B cell (primary cell): ENCODE measurements around the gene ENPP7. TPM values are rescaled to one million over a fixed set of nuclear protein-coding genes. Genes with fewer than 3 reads are reported as not detected.

Experiments used
- ATAC-seq: fragments of 200-7000 bp; cut with Tn5 transposase; one replicate; pipeline ENCODE4 v1.10.0; 2021; ENCODE audit warnings: low read depth, mild to moderate bottlenecking, moderate number of reproducible peaks, moderate library complexity
- CTCF ChIA-PET: fragments of 350-600 bp; sonication (Branson Sonifier 250); formaldehyde crosslinking; loops from one replicate; lab custom pipeline; 2021; ENCODE audit warnings: antibody characterized with exemption, inconsistent platforms; lab: Charles Lee
- POLR2A ChIA-PET: fragments of 350-600 bp; sonication (Branson Sonifier 250); formaldehyde crosslinking; loops from one replicate; lab custom pipeline; 2021; ENCODE audit warnings: antibody characterized with exemption; lab: Charles Lee
- DNase-seq: peaks from one replicate; pipeline ENCODE4 v3.0.0; 2013
- H2AFZ ChIP-seq: 2 replicates; pipeline ENCODE4 v1.6.1; 2012; ENCODE audit warnings: mild to moderate bottlenecking, low read depth, low read length; ENCODE audit not compliant: insufficient read depth, poor library complexity, severe bottlenecking
- H3K27ac ChIP-seq, 2 donors: 1 replicate in 1 of 2; 2 replicates in 1 of 2; pipeline ENCODE4 v1.5.1; 2012 to 2013; ENCODE audit warnings: low read length in 2 of 2, mild to moderate bottlenecking in 2 of 2, moderate library complexity in 1 of 2
- H3K27me3 ChIP-seq, 4 experiments: fragments of 200-600 bp in 1 of 4; sonication (generic) in 1 of 4; replicated peaks in 1 of 4; 1 replicate in 2 of 4; 2 replicates in 2 of 4; pipeline versions ENCODE4 v1.6.1 to v1.7.0; 2013 to 2016; ENCODE audit warnings: low read length in 3 of 4, mild to moderate bottlenecking in 2 of 4, mixed read lengths in 1 of 4, moderate library complexity in 1 of 4; ENCODE audit not compliant: insufficient read depth in 4 of 4, control insufficient read depth in 3 of 4; ENCODE audit errors: control extremely low read depth in 1 of 4
- H3K36me3 ChIP-seq, 2 experiments: replicated peaks in 1 of 2; 1 replicate in 1 of 2; 2 replicates in 1 of 2; pipeline versions ENCODE4 v1.6.1 to v1.7.1; 2013; ENCODE audit warnings: low read length in 1 of 2; ENCODE audit not compliant: insufficient read depth in 2 of 2, control insufficient read depth in 1 of 2; ENCODE audit errors: control extremely low read depth in 1 of 2, extremely low read depth in 1 of 2
- H3K4me1 ChIP-seq, 2 donors: fragments of 200-600 bp in 1 of 2; sonication (generic) in 1 of 2; 1 replicate in 1 of 2; 2 replicates in 1 of 2; pipeline versions ENCODE4 v1.5.1 to v1.6.1; 2013 to 2017; ENCODE audit warnings: low read length in 2 of 2; ENCODE audit not compliant: control insufficient read depth in 2 of 2, insufficient read depth in 2 of 2
- H3K4me2 ChIP-seq: replicated peaks from 2 replicates; pipeline ENCODE3; 2012; ENCODE audit warnings: mild to moderate bottlenecking, low read depth, low read length; ENCODE audit not compliant: poor library complexity, severe bottlenecking
- H3K4me3 ChIP-seq, 5 experiments: fragments of 200-600 bp in 1 of 5; sonication (generic) in 1 of 5; 1 replicate in 3 of 5; 2 replicates in 2 of 5; pipeline versions ENCODE4 v1.5.1 to v1.7.0; 2011 to 2016; ENCODE audit warnings: low read length in 4 of 5, mild to moderate bottlenecking in 4 of 5, low read depth in 2 of 5, control low read depth in 1 of 5, moderate library complexity in 1 of 5; ENCODE audit not compliant: insufficient read depth in 1 of 5; ENCODE audit errors: control extremely low read depth in 1 of 5, extremely low read depth in 1 of 5
- H3K79me2 ChIP-seq: fragments of 200-600 bp; sonication (generic); one replicate; pipeline ENCODE4 v1.6.0; 2016; ENCODE audit warnings: low read length; ENCODE audit not compliant: control insufficient read depth, insufficient read depth
- H3K9ac ChIP-seq: fragments of 200-600 bp; sonication (generic); 2 replicates; pipeline ENCODE4 v1.6.1; 2017; ENCODE audit warnings: mild to moderate bottlenecking, low read length, moderate library complexity
- H3K9me3 ChIP-seq, 3 donors: one replicate each; pipeline versions ENCODE4 v1.6.1 to v1.7.1; 2013; ENCODE audit warnings: low read length in 2 of 3; ENCODE audit not compliant: control insufficient read depth in 2 of 3, insufficient read depth in 1 of 3; ENCODE audit errors: control extremely low read depth in 1 of 3
- H4K20me1 ChIP-seq: 2 replicates; pipeline ENCODE4 v1.6.0; 2012; ENCODE audit warnings: mild to moderate bottlenecking, low read length; ENCODE audit not compliant: insufficient read depth, control insufficient read depth, poor library complexity, severe bottlenecking
- H3K27ac Mint-ChIP-seq: one replicate; pipeline ENCODE4 v1.8.0; 2021; ENCODE audit warnings: mixed read lengths
- H3K27me3 Mint-ChIP-seq: one replicate; pipeline ENCODE4 v1.8.0; 2021; ENCODE audit warnings: mixed read lengths
- H3K4me1 Mint-ChIP-seq: one replicate; pipeline ENCODE4 v1.8.0; 2021; ENCODE audit warnings: mixed read lengths
- H3K4me3 Mint-ChIP-seq: one replicate; pipeline ENCODE4 v1.8.0; 2021; ENCODE audit warnings: mixed read lengths
- H3K9me3 Mint-ChIP-seq: one replicate; pipeline ENCODE4 v1.8.0; 2022; ENCODE audit warnings: mixed read lengths; ENCODE audit not compliant: insufficient read depth
- EZH2 ChIP-seq: IDR thresholded peaks from 2 replicates; pipeline ENCODE4 v1.6.1; 2012; ENCODE audit warnings: borderline replicate concordance, low read depth, mild to moderate bottlenecking, moderate library complexity, low read length; ENCODE audit not compliant: insufficient read depth, poor library complexity, severe bottlenecking
- whole genome bisulfite sequencing: methylation state at CpG from one replicate; pipeline ENCODE4 v1.1.5; 2013; ENCODE audit warnings: missing lambda C conversion rate; ENCODE audit not compliant: insufficient coverage; 5-methylcytosine and 5-hydroxymethylcytosine counted together
- intact Hi-C: fragments of 100-400 bp; cut with micrococcal nuclease; formaldehyde crosslinking; loops from one replicate; pipeline ENCODE4 v1.10.0; 2022
- polyA plus RNA-seq: library from polyadenylated mRNA; depleted of rRNA; stranded (reverse); fragments of >200 nt; gene quantifications from 2 replicates; pipeline ENCODE4 v1.2.3, GENCODE V29; 2012
- total RNA-seq, 2 donors: library from RNA; stranded (reverse); fragments of 120-200 nt in 1 of 2; gene quantifications; 1 replicate in 1 of 2; 2 replicates in 1 of 2; pipeline versions ENCODE4 v1.2.3 to v1.2.4, GENCODE V29; 2013 to 2022
- TF ChIP-seq, protein P1 (sequence below): fragments of 200-600 bp; IDR thresholded peaks from one replicate; pipeline ENCODE4 v1.8.0; 2022; ENCODE audit warnings: antibody characterized with exemption, mild to moderate bottlenecking

ENPP7 gene
- total and polyA plus RNA-seq, 2 donors (not counting 1 experiment from before 2014, with no cell fraction given), result 0.40 to 6.7 TPM

DNA sequence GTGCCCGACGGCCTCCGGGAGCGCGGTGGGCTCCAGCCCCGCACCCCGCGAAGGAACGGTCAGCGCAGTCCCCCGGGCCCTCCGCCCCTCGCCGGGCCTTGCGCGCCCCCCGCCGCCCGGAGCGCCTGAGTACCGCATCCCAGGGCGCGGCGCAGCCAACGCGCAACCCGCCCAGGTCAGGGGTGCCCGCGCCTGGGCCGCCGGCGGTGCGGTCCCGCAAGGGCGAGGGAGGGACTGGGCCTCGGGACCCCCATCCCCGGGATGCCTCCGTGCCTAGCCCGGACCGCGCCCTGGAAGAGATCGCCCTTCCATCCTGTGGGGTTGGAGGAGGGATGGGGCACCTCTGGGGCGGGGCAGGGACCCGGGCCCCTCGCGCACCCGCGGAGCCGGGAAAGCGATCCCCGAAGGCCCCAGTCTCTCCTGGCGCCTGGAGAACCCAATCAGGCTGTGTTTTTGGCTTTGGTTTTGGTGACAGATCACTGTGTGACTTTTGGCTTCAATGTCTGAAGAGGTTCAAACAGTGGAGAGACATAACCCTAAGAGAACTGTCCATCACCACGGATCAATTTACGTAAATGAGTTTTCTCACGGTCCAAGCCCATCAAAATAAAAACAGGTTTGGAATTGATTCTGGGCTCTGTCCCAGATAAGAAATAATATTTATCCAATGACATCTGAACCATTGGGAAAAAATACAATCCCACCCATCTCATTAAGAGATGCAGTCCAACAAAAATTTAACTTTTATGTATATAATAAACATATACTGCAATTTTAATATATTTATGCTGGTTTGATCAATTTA lies 17.8 kb downstream of the ENPP7 start:
- peaks cover 25 to 28% of the 10 kb centered on the region in 2 donors for H3K4me1 ChIP-seq
- Mint-ChIP-seq H3K4me3 (no peak overlapping the region), H3K27ac (no peak overlapping the region), H3K27me3 (peaks cover 48% of the 10 kb centered on the region), H3K4me1 (peaks cover 23% of the 10 kb centered on the region), H3K9me3 (no peaks in the 10 kb centered on the region)
- no peak overlapping the region for H3K9ac ChIP-seq
- H3K27me3 ChIP-seq, result peaks cover 0 to 62% (median 33%) of the 10 kb centered on the region in 4 experiments
- TF ChIP-seq, protein P1, sequence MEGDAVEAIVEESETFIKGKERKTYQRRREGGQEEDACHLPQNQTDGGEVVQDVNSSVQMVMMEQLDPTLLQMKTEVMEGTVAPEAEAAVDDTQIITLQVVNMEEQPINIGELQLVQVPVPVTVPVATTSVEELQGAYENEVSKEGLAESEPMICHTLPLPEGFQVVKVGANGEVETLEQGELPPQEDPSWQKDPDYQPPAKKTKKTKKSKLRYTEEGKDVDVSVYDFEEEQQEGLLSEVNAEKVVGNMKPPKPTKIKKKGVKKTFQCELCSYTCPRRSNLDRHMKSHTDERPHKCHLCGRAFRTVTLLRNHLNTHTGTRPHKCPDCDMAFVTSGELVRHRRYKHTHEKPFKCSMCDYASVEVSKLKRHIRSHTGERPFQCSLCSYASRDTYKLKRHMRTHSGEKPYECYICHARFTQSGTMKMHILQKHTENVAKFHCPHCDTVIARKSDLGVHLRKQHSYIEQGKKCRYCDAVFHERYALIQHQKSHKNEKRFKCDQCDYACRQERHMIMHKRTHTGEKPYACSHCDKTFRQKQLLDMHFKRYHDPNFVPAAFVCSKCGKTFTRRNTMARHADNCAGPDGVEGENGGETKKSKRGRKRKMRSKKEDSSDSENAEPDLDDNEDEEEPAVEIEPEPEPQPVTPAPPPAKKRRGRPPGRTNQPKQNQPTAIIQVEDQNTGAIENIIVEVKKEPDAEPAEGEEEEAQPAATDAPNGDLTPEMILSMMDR, result no peak
- no peak for TF ChIP-seq EZH2
- 9% methylated on average over 50 of the region's 55 CpGs for WGBS
- ChIA-PET CTCF (no interaction called here), POLR2A (no interaction called here)
- no peak overlapping the region for H3K27ac ChIP-seq
- DNase-seq (no peak), ATAC-seq (no peak)
- intact Hi-C loops, result loop anchor here (5.0 kb wide), 2 partner anchors 89 to 244 kb away; partner anchors contain the start of gene CBX4
- no peak overlapping the region for H3K4me3 ChIP-seq
- H3K79me2 ChIP-seq, result no peaks in the 10 kb centered on the region
- H4K20me1 ChIP-seq, result no peaks in the 10 kb centered on the region
- peaks cover 0 to 19% (median 0%) of the 10 kb centered on the region in 3 donors for H3K9me3 ChIP-seq
- no peaks in the 10 kb centered on the region for H3K36me3 ChIP-seq
- H3K4me2 ChIP-seq, result peak overlapping the region; percentile 53
- no peak overlapping the region for H2AFZ ChIP-seq

DNA sequence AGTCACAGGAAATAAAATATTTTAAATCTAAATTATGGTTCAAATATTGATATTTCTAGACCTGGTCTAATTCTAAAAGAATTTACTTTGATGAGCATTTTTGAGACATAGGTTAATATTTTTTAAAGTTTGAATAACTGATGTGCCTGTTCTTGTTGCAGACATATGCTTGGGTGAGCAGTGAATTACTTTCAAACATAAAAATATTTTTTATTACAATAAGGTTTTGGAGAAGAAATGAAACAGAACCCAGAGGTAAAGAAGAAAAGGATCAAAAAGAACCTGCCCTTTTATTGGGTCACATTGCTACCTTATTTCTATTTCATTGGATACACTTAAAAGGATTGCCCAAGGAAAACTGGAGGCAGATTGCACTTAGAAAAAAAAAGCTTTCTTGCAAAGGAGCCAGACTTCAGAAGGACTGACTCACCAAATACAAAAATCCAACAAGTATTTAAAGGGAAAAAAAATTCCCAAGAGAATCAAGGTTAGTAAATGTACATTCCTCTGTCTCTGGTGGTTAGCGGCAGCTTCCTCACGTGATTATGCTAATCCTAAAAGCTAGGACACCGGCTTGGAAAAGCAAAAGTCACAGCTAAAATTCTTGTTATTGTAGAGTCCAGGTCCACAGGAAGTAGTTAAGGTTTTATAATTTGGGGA lies 18.5 kb downstream of the ENPP7 start:
- POLR2A ChIA-PET, result no interaction called here
- H3K9ac ChIP-seq, result no peak overlapping the region
- ATAC-seq, result no peak

More for the DNA sequence above, 18.5 kb downstream of the ENPP7 start:
- Mint-ChIP-seq H3K27ac (no peak overlapping the region), H3K4me3 (no peak overlapping the region), H3K4me1 (peaks cover 23% of the 10 kb centered on the region), H3K9me3 (no peaks in the 10 kb centered on the region), H3K27me3 (peaks cover 51% of the 10 kb centered on the region)
- CTCF ChIA-PET, result interaction anchor here (0.7 to 1.1 kb wide), 3 partner anchors 11 to 47 kb away, joined by 3 read pairs; no protein-coding TSS in a partner anchor
- peaks cover 0 to 67% (median 33%) of the 10 kb centered on the region in 4 experiments for H3K27me3 ChIP-seq
- intact Hi-C loops, result loop anchor here (5.0 kb wide), 2 partner anchors 88 to 243 kb away; partner anchors contain the start of gene CBX4
- H3K36me3 ChIP-seq, result no peaks in the 10 kb centered on the region
- WGBS, result 96% methylated on average over 3 of the region's 3 CpGs
- H3K4me1 ChIP-seq, result peaks cover 25 to 28% of the 10 kb centered on the region in 2 donors
- DNase-seq, result no peak
- H2AFZ ChIP-seq, result no peak overlapping the region
- no peak overlapping the region for H3K4me2 ChIP-seq
- H3K9me3 ChIP-seq, result peaks cover 0 to 19% (median 0%) of the 10 kb centered on the region in 3 donors
- H3K4me3 ChIP-seq, result no peak overlapping the region
- no peak overlapping the region for H3K27ac ChIP-seq
- no peaks in the 10 kb centered on the region for H3K79me2 ChIP-seq
- TF ChIP-seq, protein P1, result no peak
- no peak for TF ChIP-seq EZH2
- no peaks in the 10 kb centered on the region for H4K20me1 ChIP-seq
